ENCODE data around the gene ZNF200.

- no peak for TF ChIP-seq POLR2A (IDR thresholded peaks at IDR 0.05)
- TF ChIP-seq CTCF (IDR thresholded peaks at IDR 0.05), result no peak
Measured at GRCh38 chr16:3243882-3244281, 8.9 kb upstream of the ZNF200 start.
